Measurements from ENCODE around the gene CDH4.

CDH4 gene

GRCh38 chr20:61712688-61713087 lies 460.6 kb downstream of the CDH4 start:
- Histone ChIP-seq H3K79me2 (ENCODE audit: control insufficient read depth, insufficient read depth, low read length) (no peaks in the 10 kb centered on the region), H2BK120ac (ENCODE audit: low read depth, low read length) (no peak overlapping the region), H2BK15ac (replicated peaks; ENCODE audit: low read depth) (no peak overlapping the region), H3K4ac (ENCODE audit: low read depth, low read length) (no peak overlapping the region), H3K18ac (ENCODE audit: low read length) (no peak overlapping the region), H3K4me3 (ENCODE audit: low read length) (no peak overlapping the region), H3K9ac (ENCODE audit: low read length) (no peak overlapping the region), H3K4me2 (ENCODE audit: low read length) (no peak overlapping the region), H3K4me1 (ENCODE audit: control insufficient read depth, low read depth, low read length) (no peaks in the 10 kb centered on the region), H3K27ac (ENCODE audit: low read depth, low read length) (no peak overlapping the region), H3K27me3 (ENCODE audit: insufficient read depth, low read length, poor library complexity) (no peaks in the 10 kb centered on the region), H3K79me1 (ENCODE audit: low read length) (no peaks in the 10 kb centered on the region), H3K23ac (ENCODE audit: low read length) (no peak overlapping the region), H2AK5ac (ENCODE audit: low read length) (no peak overlapping the region), H4K8ac (ENCODE audit: low read depth, low read length) (no peak overlapping the region), H2BK5ac (ENCODE audit: low read length) (no peak overlapping the region), H4K5ac (ENCODE audit: low read length) (no peak overlapping the region), H3K56ac (ENCODE audit: low read length) (no peak overlapping the region), H3K36me3 (ENCODE audit: control insufficient read depth, insufficient read depth, low read length) (no peaks in the 10 kb centered on the region)
- no peak for DNase-seq
- no CpG with 5 or more reads among the region's 9 CpGs for WGBS (ENCODE audit: extremely low coverage, insufficient coverage, low lambda C conversion rate)

GRCh38 chr20:61718361-61719005 lies 466.4 kb downstream of the CDH4 start:
- H3K18ac ChIP-seq (ENCODE audit: low read length) = no peak overlapping the region
- H3K4me2 ChIP-seq (ENCODE audit: low read length) = no peak overlapping the region
- H3K79me2 ChIP-seq (ENCODE audit: control insufficient read depth, insufficient read depth, low read length) = no peaks in the 10 kb centered on the region
- DNase-seq = no peak
- no peak overlapping the region for H3K27ac ChIP-seq (ENCODE audit: low read depth, low read length)
- no peaks in the 10 kb centered on the region for H3K4me1 ChIP-seq (ENCODE audit: control insufficient read depth, low read depth, low read length)
- no peak overlapping the region for H3K4me3 ChIP-seq (ENCODE audit: low read length)
- H3K4ac ChIP-seq (ENCODE audit: low read depth, low read length) = no peak overlapping the region
- no peak overlapping the region for H4K8ac ChIP-seq (ENCODE audit: low read depth, low read length)
- no CpG with 5 or more reads among the region's 11 CpGs for WGBS (ENCODE audit: extremely low coverage, insufficient coverage, low lambda C conversion rate)
- no peaks in the 10 kb centered on the region for H3K79me1 ChIP-seq (ENCODE audit: low read length)
- no peak overlapping the region for H2BK120ac ChIP-seq (ENCODE audit: low read depth, low read length)
- H3K27me3 ChIP-seq (ENCODE audit: insufficient read depth, low read length, poor library complexity) = no peaks in the 10 kb centered on the region
- H2BK15ac ChIP-seq (replicated peaks; ENCODE audit: low read depth) = no peak overlapping the region
- no peak overlapping the region for H2AK5ac ChIP-seq (ENCODE audit: low read length)
- no peak overlapping the region for H3K23ac ChIP-seq (ENCODE audit: low read length)
- no peak overlapping the region for H3K56ac ChIP-seq (ENCODE audit: low read length)
- H2BK5ac ChIP-seq (ENCODE audit: low read length) = no peak overlapping the region
- no peak overlapping the region for H4K5ac ChIP-seq (ENCODE audit: low read length)
- H3K9ac ChIP-seq (ENCODE audit: low read length) = no peak overlapping the region
- no peaks in the 10 kb centered on the region for H3K36me3 ChIP-seq (ENCODE audit: control insufficient read depth, insufficient read depth, low read length)

- H3K79me1 ChIP-seq (ENCODE audit: low read length) = no peaks in the 10 kb centered on the region
- H3K56ac ChIP-seq (ENCODE audit: low read length) = no peak overlapping the region
- no peaks in the 10 kb centered on the region for H3K4me1 ChIP-seq (ENCODE audit: control insufficient read depth, low read depth, low read length)
- no CpG with 5 or more reads among the region's 25 CpGs for whole genome bisulfite sequencing (ENCODE audit: extremely low coverage, insufficient coverage, low lambda C conversion rate)
- H2BK120ac ChIP-seq (ENCODE audit: low read depth, low read length) = no peak overlapping the region
- no peak overlapping the region for H4K8ac ChIP-seq (ENCODE audit: low read depth, low read length)
- no peak overlapping the region for H3K4me2 ChIP-seq (ENCODE audit: low read length)
- no peak overlapping the region for H4K5ac ChIP-seq (ENCODE audit: low read length)
- peak; percentile 13 for DNase-seq
- H3K36me3 ChIP-seq (ENCODE audit: control insufficient read depth, insufficient read depth, low read length) = no peaks in the 10 kb centered on the region
- H3K27ac ChIP-seq (ENCODE audit: low read depth, low read length) = no peak overlapping the region
- no peak overlapping the region for H3K23ac ChIP-seq (ENCODE audit: low read length)
- H2BK5ac ChIP-seq (ENCODE audit: low read length) = no peak overlapping the region
- no peak overlapping the region for H3K4ac ChIP-seq (ENCODE audit: low read depth, low read length)
- no peak overlapping the region for H3K4me3 ChIP-seq (ENCODE audit: low read length)
- no peaks in the 10 kb centered on the region for H3K27me3 ChIP-seq (ENCODE audit: insufficient read depth, low read length, poor library complexity)
- H3K9ac ChIP-seq (ENCODE audit: low read length) = no peak overlapping the region
- H3K18ac ChIP-seq (ENCODE audit: low read length) = no peak overlapping the region
- H2AK5ac ChIP-seq (ENCODE audit: low read length) = no peak overlapping the region
- H3K79me2 ChIP-seq (ENCODE audit: control insufficient read depth, insufficient read depth, low read length) = no peaks in the 10 kb centered on the region
- no peak overlapping the region for H2BK15ac ChIP-seq (replicated peaks; ENCODE audit: low read depth)
These were observed 467.8 kb downstream of the CDH4 start for GRCh38 chr20:61719691-61720347.

- WGBS (ENCODE audit: extremely low coverage, insufficient coverage, low lambda C conversion rate) = no CpG with 5 or more reads among the region's 4 CpGs
- H4K8ac ChIP-seq (ENCODE audit: low read depth, low read length) = no peak overlapping the region
- H3K9ac ChIP-seq (ENCODE audit: low read length) = no peak overlapping the region
- H2AK5ac ChIP-seq (ENCODE audit: low read length) = no peak overlapping the region
- no peak overlapping the region for H4K5ac ChIP-seq (ENCODE audit: low read length)
- no peaks in the 10 kb centered on the region for H3K36me3 ChIP-seq (ENCODE audit: control insufficient read depth, insufficient read depth, low read length)
- no peak for DNase-seq
- no peak overlapping the region for H2BK15ac ChIP-seq (replicated peaks; ENCODE audit: low read depth)
- H3K4me2 ChIP-seq (ENCODE audit: low read length) = no peak overlapping the region
- H3K18ac ChIP-seq (ENCODE audit: low read length) = no peak overlapping the region
- no peak overlapping the region for H3K4me3 ChIP-seq (ENCODE audit: low read length)
- no peak overlapping the region for H3K27ac ChIP-seq (ENCODE audit: low read depth, low read length)
- no peaks in the 10 kb centered on the region for H3K27me3 ChIP-seq (ENCODE audit: insufficient read depth, low read length, poor library complexity)
- H2BK5ac ChIP-seq (ENCODE audit: low read length) = no peak overlapping the region
- H3K4me1 ChIP-seq (ENCODE audit: control insufficient read depth, low read depth, low read length) = no peaks in the 10 kb centered on the region
- H3K79me1 ChIP-seq (ENCODE audit: low read length) = no peaks in the 10 kb centered on the region
- no peak overlapping the region for H3K23ac ChIP-seq (ENCODE audit: low read length)
- no peak overlapping the region for H2BK120ac ChIP-seq (ENCODE audit: low read depth, low read length)
- H3K4ac ChIP-seq (ENCODE audit: low read depth, low read length) = no peak overlapping the region
- H3K56ac ChIP-seq (ENCODE audit: low read length) = no peak overlapping the region
- H3K79me2 ChIP-seq (ENCODE audit: control insufficient read depth, insufficient read depth, low read length) = no peaks in the 10 kb centered on the region
These were observed 468.3 kb downstream of the CDH4 start for GRCh38 chr20:61720348-61720696.

GRCh38 chr20:61722146-61722678 lies 470.2 kb downstream of the CDH4 start:
- H3K27ac ChIP-seq (ENCODE audit: low read depth, low read length) = no peak overlapping the region

More at GRCh38 chr20:61722146-61722678, 470.2 kb downstream of the CDH4 start:
- H3K79me1 ChIP-seq (ENCODE audit: low read length) = no peaks in the 10 kb centered on the region
- H3K18ac ChIP-seq (ENCODE audit: low read length) = no peak overlapping the region
- WGBS (ENCODE audit: extremely low coverage, insufficient coverage, low lambda C conversion rate) = no CpG with 5 or more reads among the region's 8 CpGs
- no peaks in the 10 kb centered on the region for H3K4me1 ChIP-seq (ENCODE audit: control insufficient read depth, low read depth, low read length)
- H3K4me2 ChIP-seq (ENCODE audit: low read length) = no peak overlapping the region
- no peak overlapping the region for H4K5ac ChIP-seq (ENCODE audit: low read length)
- no peak overlapping the region for H2AK5ac ChIP-seq (ENCODE audit: low read length)
- H4K8ac ChIP-seq (ENCODE audit: low read depth, low read length) = no peak overlapping the region
- no peak overlapping the region for H3K56ac ChIP-seq (ENCODE audit: low read length)
- H2BK5ac ChIP-seq (ENCODE audit: low read length) = no peak overlapping the region
- no peaks in the 10 kb centered on the region for H3K79me2 ChIP-seq (ENCODE audit: control insufficient read depth, insufficient read depth, low read length)
- H3K4me3 ChIP-seq (ENCODE audit: low read length) = no peak overlapping the region
- H3K4ac ChIP-seq (ENCODE audit: low read depth, low read length) = no peak overlapping the region
- no peak overlapping the region for H2BK15ac ChIP-seq (replicated peaks; ENCODE audit: low read depth)
- H3K9ac ChIP-seq (ENCODE audit: low read length) = no peak overlapping the region
- no peak overlapping the region for H3K23ac ChIP-seq (ENCODE audit: low read length)
- DNase-seq = no peak
- no peaks in the 10 kb centered on the region for H3K36me3 ChIP-seq (ENCODE audit: control insufficient read depth, insufficient read depth, low read length)
- H3K27me3 ChIP-seq (ENCODE audit: insufficient read depth, low read length, poor library complexity) = no peaks in the 10 kb centered on the region
- no peak overlapping the region for H2BK120ac ChIP-seq (ENCODE audit: low read depth, low read length)

Measured in mesendoderm (in vitro differentiated cells).